HG03139 (cell line): Measurements from ENCODE around the gene PYDC2.
"Not testable (repeated sequence)": the region's sequence is repeated elsewhere in the genome, so short reads cannot be mapped to it uniquely, and the experiment has no call there.

Experiments
- ATAC-seq: cut with Tn5 transposase; IDR thresholded peaks from one replicate; pipeline ENCODE4 v1.9.1; 2021; ENCODE audit not compliant: unreplicated experiment

The PYDC2 gene

DNA sequence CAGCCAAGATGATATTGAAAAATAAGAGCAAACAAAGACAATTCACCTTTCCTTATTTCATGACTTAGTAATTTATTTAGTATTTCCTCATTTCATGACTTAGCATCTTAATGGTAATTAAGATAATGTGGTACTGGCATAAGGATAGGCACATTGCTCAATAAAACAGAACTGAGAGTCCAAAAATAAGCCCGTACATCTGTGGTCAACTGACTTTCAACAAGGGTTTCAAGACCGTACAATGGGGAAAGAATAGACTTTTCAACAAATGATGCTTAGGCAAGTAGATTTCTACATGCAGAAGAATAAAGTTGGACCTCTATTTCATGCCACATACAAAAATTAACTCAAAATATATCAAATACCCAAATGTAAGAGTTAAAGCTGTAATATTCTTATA, 603 bp upstream of the PYDC2 start:
- ATAC-seq = no peak

DNA sequence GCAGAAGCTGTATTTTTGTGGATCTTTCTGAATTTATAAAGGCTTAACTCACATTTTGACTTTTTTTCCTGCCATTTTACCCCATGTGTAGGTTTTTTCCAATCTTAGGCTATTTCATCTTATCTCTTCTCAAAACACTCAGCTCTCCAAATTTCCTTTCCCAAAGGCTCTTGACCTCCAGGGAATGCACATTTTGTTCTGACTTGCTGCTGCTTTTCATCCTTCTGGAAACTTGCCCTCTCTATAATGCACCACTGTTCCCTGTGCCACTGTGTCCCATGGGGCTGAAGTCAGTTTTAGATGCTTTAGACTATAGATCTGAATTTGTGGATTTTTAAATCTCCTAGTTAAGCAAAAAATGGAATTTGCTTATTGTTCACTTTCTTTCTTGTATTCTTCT, 9.1 kb downstream of the PYDC2 start:
- ATAC-seq = no peak

DNA sequence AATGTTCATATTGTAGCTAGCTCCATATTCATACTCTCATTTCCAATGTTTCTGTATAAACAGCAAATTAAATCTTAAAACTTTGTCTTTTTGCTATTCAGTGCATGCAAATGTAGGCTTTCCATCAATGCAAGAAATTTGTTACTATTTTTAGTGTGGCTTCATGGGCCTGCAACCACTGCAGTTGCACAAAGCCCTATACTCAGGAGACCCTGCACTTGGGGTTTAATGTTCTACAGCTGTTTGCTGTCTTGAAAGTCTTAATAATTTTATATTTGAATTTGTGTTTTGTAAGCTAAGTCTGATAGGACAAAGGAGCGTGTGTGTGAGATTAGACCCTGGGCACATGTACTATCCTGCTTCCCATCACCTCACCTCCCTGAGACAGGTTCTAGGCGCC, 9.6 kb downstream of the PYDC2 start:
- ATAC-seq = no peak

DNA sequence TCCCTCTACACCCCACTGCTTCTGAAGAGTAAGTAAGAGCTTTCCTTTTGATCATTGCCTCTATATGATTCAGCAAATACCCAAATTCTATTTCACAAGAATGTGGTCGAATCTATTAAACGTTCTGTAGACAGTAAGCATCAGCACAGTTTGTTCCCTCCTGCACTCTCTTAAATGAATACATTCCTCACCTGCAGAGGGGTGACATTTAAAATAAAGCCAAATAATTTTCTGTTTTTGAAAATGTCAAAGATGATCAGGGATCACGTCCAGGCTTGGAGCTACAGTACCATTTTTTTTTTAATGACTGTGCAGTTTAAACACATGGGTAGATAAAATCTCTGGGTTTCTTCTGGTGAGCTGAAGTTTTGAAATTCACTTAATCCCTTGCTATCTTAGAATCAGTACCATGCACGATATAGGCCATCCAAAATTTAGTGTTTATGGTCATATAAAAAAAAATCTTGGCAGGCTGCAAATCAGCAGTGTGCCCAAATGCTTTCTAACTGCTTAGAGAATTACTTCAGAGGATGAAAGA, 12.8 kb downstream of the PYDC2 start:
- no peak for ATAC-seq

DNA sequence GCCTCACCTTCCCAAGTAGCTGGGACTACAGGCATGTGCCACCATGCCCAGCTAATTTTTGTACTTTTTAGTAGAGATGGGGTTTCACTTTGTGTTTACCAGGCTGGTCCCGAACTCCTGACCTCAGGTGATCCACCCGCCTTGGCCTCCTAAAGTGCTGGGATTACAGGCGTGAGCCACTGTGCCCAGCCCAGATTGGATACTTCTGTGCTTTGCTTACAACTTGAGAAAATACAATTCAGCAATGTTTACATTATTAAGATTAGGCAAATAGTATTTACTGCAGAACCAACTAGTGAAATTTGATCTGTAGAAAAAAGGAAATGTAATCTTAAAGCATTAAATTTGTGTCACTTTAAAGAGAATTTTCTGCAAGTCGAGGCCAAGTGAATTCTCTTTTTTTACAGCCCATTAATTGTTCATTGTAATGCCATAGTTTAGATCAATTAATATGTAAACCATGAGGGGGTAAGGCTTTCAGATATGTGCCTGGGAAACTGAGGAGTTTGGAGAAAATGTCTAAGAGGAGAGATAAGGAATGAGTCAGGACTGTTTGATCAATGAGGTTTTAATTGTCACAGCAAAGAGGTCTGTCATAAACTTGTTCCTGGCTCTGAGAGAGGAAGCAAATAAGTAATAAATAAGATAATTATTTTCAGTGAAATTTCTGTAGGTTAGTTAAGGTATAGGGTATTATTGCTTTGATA, 15.3 kb downstream of the PYDC2 start:
- ATAC-seq = no peak

DNA sequence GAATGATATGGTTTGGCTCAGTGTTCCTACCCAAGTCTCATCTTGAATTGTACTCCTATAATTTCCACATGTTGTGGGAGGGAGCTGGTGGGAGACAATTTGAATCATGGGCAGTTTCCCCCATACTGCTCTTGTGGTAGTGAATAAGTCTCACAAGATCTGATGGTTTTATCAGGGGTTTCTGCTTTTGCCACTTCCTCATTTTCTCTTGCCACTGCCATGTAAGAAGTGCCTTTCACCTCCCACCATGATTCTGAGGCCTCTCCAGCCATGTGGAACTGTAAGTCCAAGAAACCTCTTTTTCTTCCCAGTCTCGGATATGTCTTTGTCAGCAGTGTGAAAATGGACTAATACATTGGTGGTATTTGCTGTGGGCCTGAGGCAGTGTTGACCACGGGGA, 23.0 kb downstream of the PYDC2 start:
- ATAC-seq = not testable (repeated sequence)

DNA sequence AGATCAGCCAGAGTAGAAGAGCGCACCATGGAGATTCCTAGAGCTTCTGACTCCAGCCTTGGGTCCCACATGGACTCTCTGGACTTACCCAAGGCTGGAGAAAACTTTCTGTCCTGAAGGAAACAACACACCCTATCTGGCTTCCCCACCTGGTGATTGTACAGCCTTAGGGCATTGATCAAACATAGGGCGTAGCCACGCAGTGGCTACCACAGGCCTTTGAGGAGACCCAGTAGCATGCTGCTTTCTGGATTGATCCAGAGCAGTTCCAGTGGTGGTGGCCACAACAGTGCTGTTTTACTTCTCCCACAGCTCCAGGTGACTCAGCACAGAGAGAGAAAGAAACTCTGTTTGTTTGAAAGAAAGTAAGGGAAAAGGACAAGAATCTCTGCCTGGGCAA, 23.5 kb downstream of the PYDC2 start:
- no peak for ATAC-seq

DNA sequence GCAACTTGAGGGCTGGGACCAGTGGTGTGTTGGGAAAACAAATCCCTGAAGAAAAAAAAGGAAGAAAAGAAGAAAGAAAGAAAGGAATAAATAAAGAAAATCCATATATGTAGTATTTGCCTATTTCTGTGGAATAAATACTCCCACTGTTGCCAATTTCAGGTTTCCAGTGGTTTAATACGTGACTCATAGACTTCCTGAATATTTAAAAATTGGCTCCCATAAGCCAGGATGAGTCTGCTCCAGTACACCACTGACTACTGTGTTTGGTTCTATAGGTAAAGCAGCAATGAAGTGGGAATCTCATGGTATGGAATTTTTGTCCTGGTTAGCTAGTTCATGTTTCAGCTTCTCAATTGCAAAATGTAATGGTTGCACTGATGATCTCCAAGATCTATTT, 31.6 kb downstream of the PYDC2 start:
- no peak for ATAC-seq

DNA sequence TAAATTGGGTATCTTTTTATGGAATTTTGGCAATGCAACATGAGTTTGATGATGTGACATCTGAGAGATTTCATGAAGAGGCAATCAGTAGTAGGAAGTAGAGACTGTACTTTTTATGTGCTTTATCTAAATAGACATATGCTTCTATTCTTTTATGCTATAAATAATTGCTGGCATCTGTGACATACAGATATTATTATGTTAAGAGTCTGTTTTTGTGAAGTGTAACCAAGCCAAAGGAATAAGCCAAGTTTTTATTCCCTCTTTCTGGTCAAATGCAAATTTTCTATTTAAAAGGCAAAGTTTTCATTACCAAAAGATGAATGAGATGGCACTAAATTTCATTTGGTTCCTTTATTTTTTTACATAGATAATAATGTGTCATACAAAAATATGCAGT, 32.4 kb downstream of the PYDC2 start:
- ATAC-seq = no peak

DNA sequence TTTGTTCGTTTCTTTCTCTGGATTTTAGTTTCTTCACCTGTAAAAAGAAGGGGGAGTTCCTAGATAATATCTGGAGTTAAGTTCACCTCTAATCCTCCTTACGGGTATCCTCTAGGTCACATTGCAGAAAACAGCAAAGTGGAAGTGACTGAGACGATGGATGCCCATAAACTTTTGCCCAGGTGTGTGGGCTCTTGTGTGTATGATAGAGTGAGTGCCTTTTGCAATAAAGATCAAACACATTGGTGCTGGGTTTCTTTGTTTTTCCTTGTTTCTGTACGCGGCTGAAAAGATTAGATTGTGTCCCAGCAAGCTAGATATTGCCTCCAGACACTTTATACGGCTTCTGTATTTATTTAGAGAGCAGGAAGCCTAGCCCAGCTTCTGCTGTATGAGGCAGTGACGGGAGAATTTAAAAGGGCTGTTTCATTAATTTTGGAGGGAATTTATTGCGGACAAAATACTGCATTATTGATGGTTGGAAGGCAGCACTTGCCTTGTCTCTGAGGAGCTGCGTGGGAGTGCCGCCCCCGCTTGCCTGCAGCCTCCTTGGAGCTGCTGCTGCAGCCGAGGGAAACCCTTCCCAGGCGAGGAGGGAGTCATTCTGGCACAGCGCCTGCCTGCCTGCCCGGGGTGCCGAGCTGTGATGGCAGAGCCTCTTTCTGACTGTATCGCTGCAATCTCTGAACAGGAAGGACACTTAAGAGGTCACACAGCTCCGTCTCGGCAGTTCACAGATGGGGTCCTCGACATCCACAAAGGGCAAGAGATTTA, 38.5 kb downstream of the PYDC2 start:
- ATAC-seq = no peak

DNA sequence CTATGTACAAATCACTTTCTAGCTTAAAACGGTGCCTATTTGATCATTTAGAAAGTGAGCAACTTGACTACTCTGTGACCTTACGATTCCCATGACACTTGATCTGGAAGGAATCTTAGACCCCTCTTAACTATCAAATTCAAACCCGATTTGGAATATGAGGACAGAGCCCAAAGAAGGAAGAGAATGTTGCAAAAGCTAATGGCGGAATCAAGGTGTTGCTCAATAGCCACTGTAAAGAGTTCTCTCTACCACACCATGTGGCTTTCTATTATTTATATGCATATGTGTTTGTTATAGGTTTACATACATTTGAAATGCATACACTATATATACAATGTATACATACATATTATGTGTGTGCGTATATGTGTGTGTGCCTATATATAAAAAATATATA, 39.9 kb downstream of the PYDC2 start:
- ATAC-seq = no peak

DNA sequence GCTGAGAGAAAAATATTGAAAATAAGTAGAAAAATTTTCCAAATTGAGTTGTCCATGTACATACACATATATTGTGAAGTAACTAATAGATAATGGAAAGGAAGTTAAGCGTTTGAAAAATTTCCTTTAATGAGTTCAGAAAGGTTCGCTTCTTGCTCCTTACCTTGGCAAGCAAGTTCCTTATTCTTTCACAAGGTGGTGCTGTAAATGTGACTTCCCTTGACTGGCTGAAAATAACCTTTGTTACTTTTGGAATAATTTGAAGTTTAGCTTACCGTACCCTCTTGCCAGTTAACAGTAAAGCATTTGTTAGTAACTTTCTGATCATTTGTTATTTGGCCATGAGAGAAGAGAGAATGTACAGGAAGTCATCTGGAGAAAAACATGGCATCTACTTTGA, 41.6 kb downstream of the PYDC2 start:
- no peak for ATAC-seq

DNA sequence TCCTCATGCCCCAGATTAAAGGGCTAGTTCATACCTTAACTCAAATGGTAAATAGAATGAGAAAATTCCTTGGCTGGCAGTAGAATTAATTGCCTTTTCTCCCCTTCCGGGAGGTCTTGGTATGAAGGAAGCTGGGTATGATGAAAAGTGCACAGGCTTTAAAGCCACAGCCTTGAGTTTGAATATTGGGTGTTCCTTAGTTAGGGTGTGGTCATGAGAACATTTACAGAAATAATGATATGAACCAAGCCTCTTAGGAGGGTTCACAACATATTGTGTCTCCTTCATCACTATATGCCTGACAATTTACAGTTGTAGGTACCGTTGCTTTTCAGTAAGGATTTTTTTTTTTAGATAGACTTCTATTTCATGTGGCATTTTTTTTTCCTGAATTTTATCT, 48.1 kb downstream of the PYDC2 start:
- no peak for ATAC-seq
